Uterus (tissue), 2 donors: ENCODE measurements around the gene PYROXD2.

ENCODE experiments used
- POLR2A ChIP-seq, 2 donors: fragments of 450-650 bp; IDR thresholded peaks; one replicate each; pipeline ENCODE4 v1.6.1; 2016; ENCODE audit warnings: antibody characterized with exemption in 2 of 2, mild to moderate bottlenecking in 1 of 2, moderate library complexity in 1 of 2
- TF ChIP-seq, protein P1 (sequence below), 4 experiments: fragments of 200-600 bp in 2 of 4; fragments of 450-650 bp in 2 of 4; sonication (generic) in 2 of 4; IDR thresholded peaks; one replicate each; pipeline ENCODE4 v1.5.1; 2016 to 2019; ENCODE audit warnings: antibody characterized with exemption in 4 of 4, mild to moderate bottlenecking in 2 of 4, moderate library complexity in 1 of 4

DNA sequence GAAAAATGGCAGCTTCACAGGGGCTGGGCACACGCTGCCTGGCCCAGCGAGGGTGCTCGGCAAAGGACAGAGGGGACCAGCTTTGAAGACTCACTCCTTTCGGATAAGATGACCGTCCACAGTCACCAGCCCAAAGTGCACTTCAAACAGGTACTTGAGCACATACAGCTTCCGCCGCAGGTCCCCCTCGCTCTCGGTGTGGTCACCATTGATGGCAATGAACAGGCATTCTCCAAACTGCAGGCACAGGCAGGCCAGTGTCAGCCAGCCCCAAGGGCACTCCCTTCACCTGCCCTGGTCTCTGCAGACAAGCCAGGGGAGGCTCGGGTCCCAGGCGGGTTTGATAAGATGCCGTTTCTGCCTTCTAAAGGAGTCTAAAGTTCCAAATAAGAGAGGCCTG lies 20.2 kb upstream of the PYROXD2 start:
- TF ChIP-seq, protein P1, sequence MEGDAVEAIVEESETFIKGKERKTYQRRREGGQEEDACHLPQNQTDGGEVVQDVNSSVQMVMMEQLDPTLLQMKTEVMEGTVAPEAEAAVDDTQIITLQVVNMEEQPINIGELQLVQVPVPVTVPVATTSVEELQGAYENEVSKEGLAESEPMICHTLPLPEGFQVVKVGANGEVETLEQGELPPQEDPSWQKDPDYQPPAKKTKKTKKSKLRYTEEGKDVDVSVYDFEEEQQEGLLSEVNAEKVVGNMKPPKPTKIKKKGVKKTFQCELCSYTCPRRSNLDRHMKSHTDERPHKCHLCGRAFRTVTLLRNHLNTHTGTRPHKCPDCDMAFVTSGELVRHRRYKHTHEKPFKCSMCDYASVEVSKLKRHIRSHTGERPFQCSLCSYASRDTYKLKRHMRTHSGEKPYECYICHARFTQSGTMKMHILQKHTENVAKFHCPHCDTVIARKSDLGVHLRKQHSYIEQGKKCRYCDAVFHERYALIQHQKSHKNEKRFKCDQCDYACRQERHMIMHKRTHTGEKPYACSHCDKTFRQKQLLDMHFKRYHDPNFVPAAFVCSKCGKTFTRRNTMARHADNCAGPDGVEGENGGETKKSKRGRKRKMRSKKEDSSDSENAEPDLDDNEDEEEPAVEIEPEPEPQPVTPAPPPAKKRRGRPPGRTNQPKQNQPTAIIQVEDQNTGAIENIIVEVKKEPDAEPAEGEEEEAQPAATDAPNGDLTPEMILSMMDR (IDR thresholded peaks at IDR 0.05): no peak
- no peak for TF ChIP-seq POLR2A (IDR thresholded peaks at IDR 0.05)
